Activated CD8-positive, alpha-beta T cell treated with anti-CD3 and anti-CD28 coated beads for 36 hours (primary cell): Measurements from ENCODE around the gene FIP1L1. TPM values are rescaled to one million over a fixed set of nuclear protein-coding genes. Genes with fewer than 3 reads are reported as not detected.

ENCODE experiments used
- ATAC-seq: fragments of 200-7000 bp; cut with Tn5 transposase; one replicate; pipeline ENCODE4 v1.10.0; 2021; ENCODE audit warnings: mild to moderate bottlenecking, moderate library complexity
- CTCF ChIA-PET: fragments of 350-600 bp; sonication (Branson Sonifier 250); formaldehyde crosslinking; loops from one replicate; lab custom pipeline; 2021; ENCODE audit warnings: antibody characterized with exemption; lab: Charles Lee
- POLR2A ChIA-PET: fragments of 350-600 bp; sonication (Branson Sonifier 250); formaldehyde crosslinking; loops from one replicate; lab custom pipeline; 2021; ENCODE audit warnings: antibody characterized with exemption; lab: Charles Lee
- DNase-seq: peaks from one replicate; pipeline ENCODE4 v3.0.0-alpha.2; 2020
- H3K27ac Mint-ChIP-seq: one replicate; pipeline ENCODE4 v1.8.0; 2021; ENCODE audit warnings: mild to moderate bottlenecking, mixed read lengths
- H3K27me3 Mint-ChIP-seq: one replicate; pipeline ENCODE4 v1.8.0; 2021; ENCODE audit warnings: mixed read lengths
- H3K36me3 Mint-ChIP-seq: one replicate; pipeline ENCODE4 v1.8.0; 2021; ENCODE audit warnings: low read depth, mixed read lengths
- H3K4me1 Mint-ChIP-seq: one replicate; pipeline ENCODE4 v1.8.0; 2021; ENCODE audit warnings: low read depth, mixed read lengths
- H3K4me3 Mint-ChIP-seq: one replicate; pipeline ENCODE4 v1.8.0; 2021; ENCODE audit warnings: mild to moderate bottlenecking, moderate library complexity, mixed read lengths
- H3K9me3 Mint-ChIP-seq: one replicate; pipeline ENCODE4 v1.8.0; 2021; ENCODE audit warnings: mixed read lengths
- intact Hi-C: fragments of 100-400 bp; cut with micrococcal nuclease; formaldehyde crosslinking; loops from one replicate; pipeline ENCODE4 v1.10.0; 2022
- total RNA-seq, 2 experiments: library from RNA; stranded (reverse); gene quantifications; one replicate each; pipeline ENCODE4 v1.2.3, GENCODE V29; 2021
- TF ChIP-seq, protein P1 (sequence below): fragments of 200-600 bp; IDR thresholded peaks from one replicate; pipeline ENCODE4 v1.8.0; 2022; ENCODE audit warnings: antibody characterized with exemption, mild to moderate bottlenecking

Gene FIP1L1
- total RNA-seq, 2 experiments from 2014 or later = 67.3 to 67.6 TPM

DNA sequence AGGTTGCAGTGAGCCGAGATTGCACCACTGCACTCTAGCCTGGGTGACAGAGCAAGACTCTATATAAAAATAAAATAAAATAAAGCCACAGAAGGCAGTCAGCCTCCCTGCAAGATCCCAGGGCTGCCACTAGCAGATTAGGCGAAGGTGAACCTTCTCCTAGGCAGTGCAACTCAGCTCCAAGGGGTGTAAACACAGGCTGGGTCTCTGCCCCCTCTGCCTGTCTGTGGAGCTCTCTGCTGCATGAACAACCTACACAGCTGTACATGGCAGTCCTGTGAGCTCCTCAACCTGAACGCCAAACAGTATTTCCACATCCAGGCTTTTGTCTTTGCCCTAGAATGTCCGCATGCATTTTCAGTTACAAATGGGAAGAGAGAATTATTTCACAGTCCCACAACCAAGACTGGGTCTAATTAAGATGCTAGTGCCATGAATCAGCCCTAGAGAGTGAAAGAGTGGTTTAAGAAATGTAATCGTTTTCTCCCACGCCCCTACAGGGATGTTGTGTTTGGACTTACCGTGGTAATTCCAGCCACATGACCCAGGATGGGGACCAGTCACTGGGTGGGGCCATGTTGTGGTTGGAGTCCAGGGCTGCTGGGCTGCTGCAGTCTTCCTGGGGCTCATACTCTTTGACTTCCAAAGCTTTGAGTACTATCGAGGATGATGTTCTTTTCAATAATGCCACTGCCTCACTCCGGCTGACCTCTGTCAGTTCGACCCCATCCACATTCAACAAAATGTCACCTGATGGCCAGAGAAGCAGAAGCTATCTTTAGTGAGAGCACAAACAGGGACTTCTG lies 99.0 kb downstream of the FIP1L1 start:
- H3K36me3 Mint-ChIP-seq = no peaks in the 10 kb centered on the region
- peaks cover 8% of the 10 kb centered on the region for H3K9me3 Mint-ChIP-seq
- CTCF ChIA-PET = interaction anchor here (1.3 to 1.6 kb wide), 2 partner anchors 14 to 25 kb away, joined by 3 to 4 read pairs; no protein-coding TSS in a partner anchor
- DNase-seq (no peak), ATAC-seq (no peak)
- H3K4me1 Mint-ChIP-seq = no peaks in the 10 kb centered on the region
- H3K27ac Mint-ChIP-seq = no peak overlapping the region
- TF ChIP-seq, protein P1, sequence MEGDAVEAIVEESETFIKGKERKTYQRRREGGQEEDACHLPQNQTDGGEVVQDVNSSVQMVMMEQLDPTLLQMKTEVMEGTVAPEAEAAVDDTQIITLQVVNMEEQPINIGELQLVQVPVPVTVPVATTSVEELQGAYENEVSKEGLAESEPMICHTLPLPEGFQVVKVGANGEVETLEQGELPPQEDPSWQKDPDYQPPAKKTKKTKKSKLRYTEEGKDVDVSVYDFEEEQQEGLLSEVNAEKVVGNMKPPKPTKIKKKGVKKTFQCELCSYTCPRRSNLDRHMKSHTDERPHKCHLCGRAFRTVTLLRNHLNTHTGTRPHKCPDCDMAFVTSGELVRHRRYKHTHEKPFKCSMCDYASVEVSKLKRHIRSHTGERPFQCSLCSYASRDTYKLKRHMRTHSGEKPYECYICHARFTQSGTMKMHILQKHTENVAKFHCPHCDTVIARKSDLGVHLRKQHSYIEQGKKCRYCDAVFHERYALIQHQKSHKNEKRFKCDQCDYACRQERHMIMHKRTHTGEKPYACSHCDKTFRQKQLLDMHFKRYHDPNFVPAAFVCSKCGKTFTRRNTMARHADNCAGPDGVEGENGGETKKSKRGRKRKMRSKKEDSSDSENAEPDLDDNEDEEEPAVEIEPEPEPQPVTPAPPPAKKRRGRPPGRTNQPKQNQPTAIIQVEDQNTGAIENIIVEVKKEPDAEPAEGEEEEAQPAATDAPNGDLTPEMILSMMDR = no peak
- no peak overlapping the region for H3K4me3 Mint-ChIP-seq
- intact Hi-C loops = no loop called here
- peaks cover 4% of the 10 kb centered on the region for H3K27me3 Mint-ChIP-seq
- POLR2A ChIA-PET = no interaction called here

DNA sequence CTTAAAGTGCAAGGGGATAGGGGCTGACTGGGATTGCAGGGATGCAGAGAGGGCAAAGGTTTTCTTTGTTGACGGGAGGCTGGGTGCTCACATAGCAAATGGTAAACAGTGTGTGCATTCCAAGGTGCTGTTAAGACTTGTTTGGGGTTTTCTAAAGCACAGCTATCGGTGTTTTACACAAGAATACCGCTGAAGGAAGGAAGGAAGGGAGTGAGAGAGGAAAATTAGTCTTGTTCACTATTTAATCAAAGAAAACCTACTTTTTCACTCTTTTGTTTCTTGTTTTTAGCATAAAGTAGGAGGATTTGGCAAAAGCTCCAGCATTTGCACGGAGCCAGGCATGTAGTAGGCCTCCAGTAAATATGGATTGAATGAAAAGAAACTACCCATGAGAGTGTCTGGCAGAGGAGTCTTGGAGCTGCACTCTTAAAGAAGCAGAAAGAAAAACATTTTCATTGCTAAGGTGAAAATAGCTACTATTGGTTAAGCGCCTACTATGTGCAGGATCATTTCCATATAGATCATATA lies 99.7 kb downstream of the FIP1L1 start:
- H3K4me3 Mint-ChIP-seq = no peak overlapping the region
- DNase-seq (no peak), ATAC-seq (no peak)
- H3K4me1 Mint-ChIP-seq = no peaks in the 10 kb centered on the region
- intact Hi-C loops = no loop called here
- H3K27me3 Mint-ChIP-seq = peaks cover 7% of the 10 kb centered on the region
- CTCF ChIA-PET = no interaction called here
- TF ChIP-seq, protein P1 = no peak
- H3K27ac Mint-ChIP-seq = no peak overlapping the region
- POLR2A ChIA-PET = no interaction called here
- no peaks in the 10 kb centered on the region for H3K36me3 Mint-ChIP-seq
- H3K9me3 Mint-ChIP-seq = peaks cover 8% of the 10 kb centered on the region

DNA sequence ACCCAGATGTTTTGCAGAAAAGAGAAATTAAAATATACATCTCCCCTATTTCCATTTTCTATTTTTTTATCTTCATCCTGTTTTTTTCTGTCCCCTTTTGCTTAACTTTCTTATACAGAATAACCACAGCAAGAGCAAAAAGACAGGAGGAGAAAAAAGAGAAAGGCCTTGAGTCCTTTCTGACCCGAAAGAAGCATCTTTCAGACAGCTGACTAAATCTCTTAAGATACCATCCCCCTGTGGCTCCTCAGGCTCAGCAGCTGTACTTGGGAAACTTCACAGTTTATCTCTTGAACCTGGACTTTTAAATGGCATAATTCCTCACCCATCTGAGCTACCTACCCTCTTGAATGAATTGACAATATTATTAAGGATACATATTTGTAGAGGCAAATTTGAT lies 100.2 kb downstream of the FIP1L1 start:
- intact Hi-C loops = no loop called here
- Mint-ChIP-seq H3K27me3 (peaks cover 12% of the 10 kb centered on the region), H3K4me3 (no peak overlapping the region), H3K27ac (no peak overlapping the region), H3K9me3 (peaks cover 8% of the 10 kb centered on the region), H3K4me1 (no peaks in the 10 kb centered on the region), H3K36me3 (no peaks in the 10 kb centered on the region)
- DNase-seq (no peak), ATAC-seq (no peak)
- TF ChIP-seq, protein P1 = no peak
- POLR2A ChIA-PET = no interaction called here
- CTCF ChIA-PET = no interaction called here

DNA sequence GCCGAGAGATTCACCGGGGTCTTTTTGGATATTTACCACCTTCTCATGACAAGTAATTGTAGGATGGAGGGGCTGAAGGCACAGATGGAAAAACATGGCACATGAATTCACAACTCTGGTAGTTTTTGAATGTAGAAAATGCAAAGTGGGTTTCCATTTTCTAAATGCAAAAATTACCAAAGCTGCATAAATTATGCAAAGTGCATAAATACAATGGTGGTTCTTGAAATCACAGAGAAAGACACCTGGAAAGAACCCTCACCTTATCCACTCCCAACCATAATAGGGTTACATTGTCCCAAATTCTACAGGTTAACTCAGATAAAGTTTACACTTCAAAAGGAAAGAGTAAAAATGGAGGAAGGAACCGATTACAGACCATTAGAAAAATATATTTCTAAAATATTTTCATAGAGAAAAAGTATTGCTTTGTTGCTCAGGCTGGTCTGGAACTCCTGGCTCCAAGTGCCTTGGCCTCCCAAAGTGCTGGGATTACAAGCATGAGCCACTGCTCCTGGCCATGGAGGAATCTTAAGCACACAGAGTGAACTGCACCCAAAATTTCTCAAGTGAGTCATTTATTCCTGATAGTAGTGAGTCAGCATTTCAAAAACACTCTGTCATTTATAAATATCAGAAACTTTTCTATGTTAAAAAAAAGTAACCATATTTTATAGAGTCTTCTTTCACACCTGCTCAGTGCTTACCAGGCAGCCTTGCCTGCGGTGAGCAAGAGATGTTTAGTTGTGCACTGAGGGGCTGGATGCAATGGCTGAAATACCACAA lies 101.4 kb downstream of the FIP1L1 start:
- H3K4me1 Mint-ChIP-seq = no peaks in the 10 kb centered on the region
- ChIA-PET CTCF (no interaction called here), POLR2A (no interaction called here)
- no peaks in the 10 kb centered on the region for H3K9me3 Mint-ChIP-seq
- H3K4me3 Mint-ChIP-seq = no peak overlapping the region
- intact Hi-C loops = no loop called here
- H3K27me3 Mint-ChIP-seq = peaks cover 14% of the 10 kb centered on the region
- TF ChIP-seq, protein P1 = no peak
- H3K27ac Mint-ChIP-seq = no peak overlapping the region
- ATAC-seq (no peak), DNase-seq (no peak)
- no peaks in the 10 kb centered on the region for H3K36me3 Mint-ChIP-seq
